SK-N-MC (cell line): ENCODE data around the gene CUX1.

Experiments used
- EZH2 ChIP-seq: fragments of 200-600 bp; sonication (generic); IDR thresholded peaks from one replicate; pipeline ENCODE4 v1.6.1; 2017; ENCODE audit warnings: antibody characterized with exemption
- POLR2AphosphoS5 ChIP-seq: IDR thresholded peaks from 2 replicates; pipeline ENCODE4 v1.6.1; 2012; ENCODE audit warnings: mild to moderate bottlenecking, low read depth, low read length, borderline replicate concordance

DNA sequence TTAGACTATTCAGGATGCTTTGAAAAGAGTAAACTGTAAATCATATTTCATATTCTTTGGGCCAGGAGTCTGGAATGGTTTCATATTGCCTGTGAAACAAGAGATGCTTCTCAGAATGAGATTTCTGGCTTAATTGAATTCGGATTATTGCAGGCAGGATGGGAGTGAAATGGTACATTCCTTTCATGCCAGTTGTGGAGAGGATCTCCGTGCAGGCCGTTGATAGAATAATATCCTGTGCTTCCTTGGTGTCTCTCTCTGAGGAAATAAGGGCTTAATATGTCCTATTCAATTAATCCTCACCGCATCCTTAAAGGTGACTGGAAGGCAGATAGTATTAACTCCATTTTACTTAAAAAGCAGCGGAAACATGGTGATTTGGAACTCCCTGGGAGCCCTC, 56.6 kb downstream of the CUX1 start:
- TF ChIP-seq EZH2 (no peak), POLR2AphosphoS5 (no peak)
